HG02870 (cell line): ENCODE measurements around the gene SEMA3F.

Experiments
- ATAC-seq: cut with Tn5 transposase; IDR thresholded peaks from one replicate; pipeline ENCODE4 v1.9.1; 2021; ENCODE audit warnings: mild to moderate bottlenecking, moderate library complexity; ENCODE audit not compliant: unreplicated experiment

Gene SEMA3F

DNA sequence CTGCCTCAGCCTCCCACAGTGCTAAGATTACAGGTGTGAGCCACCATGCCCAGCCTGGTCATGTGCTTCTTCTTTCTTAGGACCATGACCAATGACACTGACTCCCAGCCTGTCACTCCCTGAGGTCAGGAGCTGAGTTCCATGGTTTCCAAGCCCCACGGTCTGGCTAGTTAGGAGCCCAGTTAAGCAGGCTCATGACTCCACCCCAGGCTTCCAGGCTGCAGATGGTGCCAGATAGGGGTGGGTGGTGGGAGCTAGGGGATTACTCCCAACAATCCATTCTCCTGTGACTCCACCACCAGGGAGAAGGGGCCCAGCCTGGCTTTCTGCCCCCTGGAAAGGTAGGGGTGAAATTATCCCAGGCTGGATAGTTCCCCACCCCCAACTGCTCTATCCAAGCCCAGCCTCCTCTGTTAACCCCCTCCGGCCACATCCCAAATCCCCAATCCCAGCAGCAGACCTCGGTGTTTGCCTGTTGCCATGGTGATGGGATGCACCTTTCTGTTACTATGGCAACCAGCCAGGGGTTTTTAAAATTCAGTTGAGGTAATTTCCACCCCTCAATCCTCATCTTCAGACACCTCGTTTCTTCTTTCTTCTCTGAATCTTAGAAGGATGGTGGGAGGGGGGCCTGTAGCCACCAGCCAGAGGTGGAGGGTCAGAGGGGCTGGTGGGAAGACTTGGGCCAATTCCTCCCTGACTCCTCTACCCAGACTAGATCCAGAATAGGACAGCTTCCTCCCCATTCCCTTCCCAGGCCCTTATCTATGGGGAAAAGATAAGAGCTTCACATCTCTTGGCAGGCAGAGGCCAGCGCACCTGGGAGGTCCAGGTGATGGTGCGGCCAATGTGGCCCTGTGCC lies 22.5 kb upstream of the SEMA3F start:
- no peak for ATAC-seq

DNA sequence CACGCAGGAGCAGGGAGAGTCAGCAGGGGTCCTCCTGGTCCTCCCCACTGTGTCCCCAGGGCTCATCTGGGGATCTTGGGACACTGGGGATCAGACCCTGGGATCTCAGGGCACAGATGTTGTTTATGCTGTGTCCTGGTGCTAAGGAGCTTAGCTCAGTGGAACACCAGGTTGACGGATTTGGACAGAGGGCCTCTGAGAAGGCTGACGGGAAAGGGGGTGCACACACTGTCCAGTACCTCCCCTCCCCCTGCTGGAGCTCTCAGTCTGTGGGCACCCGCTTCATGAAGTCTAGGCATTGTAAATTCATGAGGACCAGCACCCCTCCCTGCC lies 21.9 kb upstream of the SEMA3F start:
- ATAC-seq, result no peak

DNA sequence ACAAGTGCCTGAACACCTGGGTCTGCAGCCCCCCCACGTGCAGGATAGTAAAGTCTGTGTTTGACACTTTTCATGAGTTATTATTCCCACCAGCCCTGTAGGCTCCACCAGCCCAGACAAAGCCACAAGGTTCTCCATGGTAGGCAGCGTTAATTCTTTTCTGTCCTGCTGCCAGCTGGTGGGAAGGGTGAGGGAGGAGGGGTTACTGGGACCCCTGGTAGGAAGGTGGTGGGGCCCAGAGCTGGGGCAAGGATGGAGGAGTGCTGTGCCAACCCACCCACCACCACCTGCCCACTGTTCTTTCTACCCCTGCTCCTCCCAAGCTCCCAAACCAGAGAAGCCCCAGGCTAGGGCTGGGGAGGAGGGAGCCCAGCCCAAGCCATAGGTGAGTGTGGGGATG lies 20.8 kb upstream of the SEMA3F start:
- no peak for ATAC-seq

DNA sequence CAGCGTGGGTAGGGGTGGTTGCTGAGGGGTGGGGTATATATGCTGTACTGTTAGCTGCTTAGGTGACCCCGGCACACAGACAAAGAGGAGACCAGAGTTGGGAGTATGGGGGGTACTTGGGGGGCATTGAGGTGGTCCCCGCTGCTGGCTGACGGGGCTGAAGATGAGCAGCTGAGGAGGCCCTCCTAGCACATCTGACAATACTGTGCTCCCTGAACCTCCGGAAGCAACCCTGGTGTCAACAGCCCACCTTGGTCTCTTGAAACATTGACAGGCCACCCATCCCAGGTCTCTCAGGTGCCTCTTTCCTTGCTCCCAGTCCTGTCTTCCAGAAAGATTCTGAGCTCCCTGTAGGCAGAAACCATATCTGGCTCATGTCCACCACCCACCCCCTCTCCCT lies 19.2 kb upstream of the SEMA3F start:
- ATAC-seq, result no peak

DNA sequence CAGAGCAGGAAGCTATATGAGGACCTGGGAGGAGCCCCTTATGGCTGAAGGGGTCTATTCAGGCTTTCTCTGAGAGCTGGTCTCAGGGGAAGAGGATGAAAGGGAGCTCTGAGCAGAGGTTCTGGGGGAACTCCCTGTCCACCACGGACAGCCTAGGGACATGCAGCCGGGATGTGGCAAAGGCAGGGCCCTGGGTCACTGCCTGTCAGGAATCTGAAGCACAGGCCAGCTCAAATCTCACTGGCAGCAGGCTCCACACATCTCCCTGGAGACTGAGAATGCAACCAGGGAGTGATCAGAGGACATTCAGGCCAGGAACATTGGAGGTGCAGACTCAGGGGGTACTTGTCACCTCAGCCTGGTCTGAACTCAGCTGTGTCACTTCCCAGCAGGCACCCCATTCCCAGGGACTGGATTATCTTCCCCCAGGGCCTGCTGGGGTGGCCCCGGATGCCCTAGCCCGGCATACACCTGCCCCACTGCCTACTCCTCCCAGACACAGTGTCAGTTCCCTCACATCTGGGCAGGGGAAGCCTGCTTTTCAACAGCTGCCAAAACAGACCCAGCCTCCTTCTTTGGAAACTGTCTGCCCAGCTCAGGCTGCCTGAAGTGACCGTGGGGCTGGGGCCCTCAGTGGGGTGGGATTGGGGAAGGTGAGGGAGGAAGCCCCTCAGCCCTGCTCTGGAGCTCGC lies 18.3 kb upstream of the SEMA3F start:
- no peak for ATAC-seq

DNA sequence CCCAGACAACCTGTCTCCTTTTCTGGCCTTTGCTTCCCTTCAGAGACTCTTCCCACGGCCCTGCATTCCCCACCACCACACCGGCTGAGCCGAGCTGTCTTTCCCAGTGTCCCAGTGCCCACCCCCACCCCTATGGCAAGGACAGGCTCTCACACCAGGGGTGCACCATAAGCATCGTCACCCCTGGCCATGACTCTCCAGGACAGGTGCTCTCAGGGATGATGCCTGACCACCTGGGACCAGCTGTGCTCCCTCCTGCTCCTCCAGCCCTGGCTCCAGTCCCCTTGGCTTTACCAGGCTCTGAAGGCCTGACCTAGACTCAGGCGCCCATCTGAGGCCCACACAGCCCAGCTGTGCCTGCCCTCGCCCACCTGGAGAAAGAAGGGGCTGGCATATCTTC lies 17.6 kb upstream of the SEMA3F start:
- ATAC-seq, result no peak

DNA sequence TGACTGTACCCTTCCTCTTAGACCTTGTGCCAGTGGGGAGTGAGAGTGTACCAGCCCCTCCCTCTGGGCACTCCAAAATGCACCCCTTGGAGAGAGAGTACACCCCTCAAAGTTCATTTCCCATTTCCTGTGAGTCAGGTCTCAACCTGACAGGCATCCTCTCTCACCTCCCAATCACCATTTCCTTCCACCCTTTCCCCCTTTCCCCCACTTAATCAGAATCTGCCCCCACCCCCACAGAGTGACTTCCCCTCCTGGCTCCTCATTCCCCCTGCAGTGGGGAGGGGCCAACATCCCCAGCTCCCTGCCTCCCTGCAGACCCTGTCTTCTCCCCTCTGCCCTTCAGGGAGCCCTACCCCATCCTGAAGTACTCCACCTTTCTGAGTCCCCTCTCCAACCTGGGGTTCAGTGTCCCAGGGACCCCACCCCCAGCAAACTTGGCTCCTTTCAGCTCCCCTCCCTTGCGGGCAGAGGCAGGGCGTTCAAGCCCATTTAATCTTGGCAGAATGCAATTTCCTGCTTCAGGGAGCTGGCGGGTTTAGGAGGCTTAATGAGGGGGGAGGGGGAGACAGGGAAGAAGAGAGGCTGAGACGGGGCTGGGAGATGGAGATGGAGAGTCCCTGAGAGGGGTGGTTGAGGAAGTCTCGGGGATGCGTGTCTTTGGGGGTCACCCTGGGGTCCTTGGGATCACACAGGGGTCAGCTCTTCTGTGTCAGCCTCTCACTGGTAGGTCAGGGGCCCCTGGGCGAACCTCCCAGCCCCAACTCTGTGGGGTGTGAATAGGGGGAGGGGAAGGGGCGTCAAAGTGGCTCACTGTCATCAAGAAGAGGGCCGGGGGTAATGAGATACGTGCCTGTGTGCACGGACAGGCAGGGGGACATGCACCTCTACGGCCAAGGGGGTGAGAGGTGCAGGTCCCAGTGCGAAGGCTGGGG lies 16.6 kb upstream of the SEMA3F start:
- no peak for ATAC-seq

DNA sequence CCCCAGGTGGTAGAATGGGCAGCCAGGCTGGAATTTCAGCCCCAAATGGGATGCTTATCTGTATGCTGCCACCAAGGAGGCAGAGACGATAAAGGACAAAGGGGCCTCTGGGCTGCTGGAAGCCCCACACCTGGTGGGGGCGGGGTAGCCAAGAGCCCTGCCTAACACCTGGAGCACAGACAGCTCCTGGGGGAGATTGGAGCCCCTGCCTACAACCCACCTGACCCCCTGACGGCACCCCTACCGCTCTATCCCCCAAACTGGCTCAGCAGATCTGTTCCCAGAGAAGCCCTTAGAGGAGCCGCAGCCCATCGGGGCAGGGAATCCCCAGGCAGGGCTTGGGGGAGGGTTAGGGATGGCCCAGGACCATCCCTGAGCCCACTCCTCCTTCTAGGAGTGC lies 15.8 kb upstream of the SEMA3F start:
- ATAC-seq, result no peak

DNA sequence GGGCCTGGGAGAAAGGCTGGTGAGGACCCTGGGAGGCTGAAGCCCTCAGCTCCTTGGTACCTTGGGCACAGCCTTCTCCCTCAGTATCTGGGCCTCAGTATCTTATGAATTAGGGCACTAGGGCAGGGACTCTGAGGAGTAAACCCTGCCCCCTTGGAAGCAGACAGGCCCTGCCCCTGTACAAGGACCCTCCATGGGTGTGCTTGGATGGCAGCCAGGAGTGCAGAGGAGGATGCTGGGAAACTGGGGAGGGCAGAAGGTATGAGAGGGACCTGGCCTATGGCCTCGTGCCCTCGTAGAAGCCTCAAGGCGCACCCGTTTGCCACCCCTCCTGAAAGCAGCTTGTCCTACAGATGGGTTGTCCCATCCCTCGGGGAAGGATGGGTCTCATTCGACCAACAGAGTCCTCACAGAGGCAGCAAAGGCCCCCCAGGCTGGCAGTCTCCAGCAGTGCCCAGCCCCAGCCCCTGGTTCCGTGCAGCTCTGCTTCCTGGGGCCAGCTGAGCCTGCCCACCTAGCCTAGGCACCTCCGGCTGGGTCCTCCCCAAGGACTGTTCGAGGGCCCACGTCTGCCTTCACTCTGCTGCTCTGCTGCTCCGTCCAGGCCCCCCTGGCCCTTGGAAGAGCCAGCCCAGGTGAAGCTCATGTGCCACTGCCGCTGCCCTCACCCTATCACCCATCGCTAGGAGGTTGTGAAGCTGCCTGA lies 15.3 kb upstream of the SEMA3F start:
- ATAC-seq, result no peak

DNA sequence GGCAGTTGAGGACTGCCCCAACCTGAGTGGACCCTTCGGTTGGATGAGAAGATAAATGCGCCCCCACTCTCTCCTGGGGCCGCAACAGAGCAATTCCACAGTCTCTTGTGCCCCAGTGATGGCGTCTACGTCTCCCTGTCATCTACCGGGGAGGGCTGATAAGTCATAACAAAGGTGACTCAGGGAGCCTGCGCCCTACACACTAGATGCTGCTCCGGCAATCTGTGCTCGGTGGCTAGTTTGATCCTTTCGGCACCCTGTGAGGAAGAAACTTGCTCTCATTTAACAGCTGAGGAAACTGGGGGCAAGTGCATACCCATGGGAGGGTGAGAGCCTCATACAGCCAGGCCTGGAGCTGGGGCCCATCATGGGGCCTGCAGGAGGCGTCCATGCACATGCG lies 14.1 kb upstream of the SEMA3F start:
- no peak for ATAC-seq

DNA sequence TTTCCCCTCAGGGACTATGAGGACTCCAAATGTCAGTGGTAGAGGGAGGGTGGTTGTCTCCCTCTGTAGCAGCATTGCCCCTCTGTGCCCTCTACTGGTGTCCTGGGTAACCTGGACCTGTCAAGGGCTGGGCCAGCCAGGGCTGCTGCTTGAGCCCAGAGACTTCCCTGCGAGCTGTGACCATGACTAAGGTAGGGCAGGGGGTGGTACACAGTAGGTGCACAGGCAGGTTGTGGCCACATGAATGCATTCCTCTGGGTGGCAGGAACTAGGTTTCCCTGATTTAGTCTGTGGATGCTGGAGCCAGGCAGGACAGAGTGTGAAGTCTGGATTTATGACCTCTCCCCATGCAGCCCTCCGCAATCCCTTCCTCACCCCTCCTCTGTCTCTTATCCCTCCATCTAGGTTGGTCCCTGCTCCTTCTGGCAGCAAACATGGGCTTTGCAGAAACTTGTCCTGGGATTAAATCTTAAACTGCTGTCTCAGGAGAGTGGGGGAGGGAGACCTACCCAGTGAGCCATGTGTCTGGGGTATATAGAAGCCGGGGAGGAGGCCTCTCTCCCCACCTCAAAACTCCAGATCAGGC lies 8.7 kb upstream of the SEMA3F start:
- no peak for ATAC-seq

DNA sequence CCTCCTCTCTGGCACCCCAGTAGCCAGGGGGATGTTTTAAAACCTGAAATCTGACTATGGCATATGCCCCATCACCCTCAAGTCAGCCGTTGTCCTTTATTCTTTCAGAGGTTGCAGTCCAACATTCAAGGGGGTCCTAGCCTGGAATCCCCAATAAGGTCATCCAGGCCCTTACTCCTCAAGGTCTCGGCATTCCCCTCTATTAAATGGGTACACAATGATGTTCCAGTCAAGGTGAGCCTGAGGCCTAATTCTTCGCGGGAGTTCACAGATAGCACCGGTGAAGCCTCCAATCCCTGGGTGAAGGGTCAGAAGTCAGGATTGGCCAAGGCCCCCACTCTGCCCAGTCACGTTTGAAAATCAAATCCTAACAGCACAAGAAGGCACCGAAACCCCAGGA lies 8.1 kb upstream of the SEMA3F start:
- no peak for ATAC-seq

DNA sequence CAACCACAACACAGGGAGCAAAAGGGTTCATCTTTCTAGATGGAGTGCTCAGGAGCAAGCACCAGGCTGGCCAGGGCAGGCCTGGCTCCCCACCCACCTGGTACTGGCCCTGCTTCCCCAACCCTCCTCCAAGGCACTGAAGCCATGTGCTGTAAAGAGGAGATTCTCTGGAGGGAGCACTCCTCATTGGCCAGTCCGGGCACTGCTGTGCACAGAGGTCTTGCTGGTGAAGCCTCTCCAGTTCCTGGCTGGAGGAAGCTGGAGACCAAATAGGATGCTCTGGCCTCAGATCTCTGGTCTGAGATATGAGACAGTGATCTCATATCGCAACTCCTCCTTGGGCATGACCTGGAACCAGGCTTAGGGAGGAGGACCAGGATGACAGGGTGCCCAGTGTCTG lies 7.7 kb upstream of the SEMA3F start:
- ATAC-seq, result no peak

DNA sequence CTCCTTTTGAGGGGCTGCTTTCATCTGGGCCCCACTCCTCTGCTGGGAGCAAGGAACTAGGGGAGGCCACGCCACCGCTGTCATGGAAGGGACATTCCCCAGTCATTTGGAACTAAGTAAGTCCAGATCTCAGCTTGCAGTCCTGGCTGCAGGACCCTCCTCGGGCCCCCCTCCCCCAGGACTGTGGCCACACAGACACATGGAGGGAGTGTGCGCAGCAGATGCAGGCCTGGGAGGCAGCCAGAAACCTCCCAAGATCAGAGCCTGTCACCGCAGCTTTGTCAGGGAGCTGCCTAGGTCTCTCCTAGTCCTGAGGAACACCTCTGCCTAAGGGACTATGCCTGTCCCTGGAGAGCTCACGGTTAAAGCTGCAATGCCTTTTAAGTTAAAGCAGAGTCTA lies 7.3 kb upstream of the SEMA3F start:
- ATAC-seq, result no peak

DNA sequence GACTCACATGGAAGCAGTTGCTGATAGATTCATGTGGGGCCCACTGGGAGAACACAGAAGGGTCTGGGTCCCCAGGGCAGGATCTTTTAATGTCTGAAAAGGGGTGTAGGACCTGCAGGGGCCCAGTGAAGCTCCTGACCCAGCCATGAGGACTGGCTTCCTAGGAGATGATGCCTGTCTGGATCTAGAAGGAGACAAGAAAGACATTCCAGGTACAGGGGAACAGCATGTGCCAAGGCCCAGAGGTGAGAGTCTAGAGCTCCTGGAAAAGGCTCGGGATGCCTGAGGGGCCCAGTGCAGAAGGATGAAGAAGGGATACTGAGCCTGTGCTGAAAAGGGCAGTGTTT lies 4.7 kb upstream of the SEMA3F start:
- ATAC-seq, result no peak

DNA sequence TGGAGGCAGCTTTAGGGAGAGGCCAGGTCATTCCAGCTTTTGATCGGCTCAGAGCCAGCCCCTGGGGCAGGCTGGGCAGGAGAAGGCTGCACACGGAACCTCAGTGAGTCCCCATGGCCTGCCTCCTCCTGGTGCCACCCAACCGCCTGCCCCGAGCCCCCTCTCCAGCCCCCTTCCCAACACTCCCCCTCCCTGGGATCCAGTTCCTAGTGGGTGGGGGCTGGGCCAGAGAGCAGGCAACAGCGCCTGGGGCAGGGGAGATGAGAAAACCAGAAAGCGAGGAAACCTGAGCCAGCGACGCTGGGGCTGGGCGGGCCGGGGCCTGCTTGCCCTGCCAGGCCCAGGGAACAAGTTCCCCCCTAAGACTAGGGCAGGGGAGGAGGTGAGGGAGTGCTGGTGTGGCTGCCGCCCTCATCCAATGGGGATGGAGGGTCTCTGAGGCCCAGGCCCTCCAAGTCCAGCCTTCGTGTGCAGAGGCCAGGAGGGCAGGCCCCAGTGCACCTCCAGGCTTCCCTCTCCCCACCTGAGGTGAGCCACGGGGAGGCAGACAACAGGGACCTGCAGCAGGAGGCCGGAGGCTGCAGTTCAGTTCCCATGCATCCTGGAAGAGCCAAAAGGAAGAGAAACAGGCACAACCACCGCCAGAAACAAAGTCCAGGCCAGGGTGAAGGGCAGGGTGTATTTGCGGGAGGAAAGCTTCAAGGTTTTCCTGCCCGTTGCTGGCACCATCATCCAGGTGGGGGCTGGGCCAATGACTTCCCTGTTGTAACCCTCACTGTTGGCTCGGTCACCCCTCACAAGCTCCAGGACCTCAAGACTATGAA lies 4.0 kb upstream of the SEMA3F start:
- no peak for ATAC-seq

DNA sequence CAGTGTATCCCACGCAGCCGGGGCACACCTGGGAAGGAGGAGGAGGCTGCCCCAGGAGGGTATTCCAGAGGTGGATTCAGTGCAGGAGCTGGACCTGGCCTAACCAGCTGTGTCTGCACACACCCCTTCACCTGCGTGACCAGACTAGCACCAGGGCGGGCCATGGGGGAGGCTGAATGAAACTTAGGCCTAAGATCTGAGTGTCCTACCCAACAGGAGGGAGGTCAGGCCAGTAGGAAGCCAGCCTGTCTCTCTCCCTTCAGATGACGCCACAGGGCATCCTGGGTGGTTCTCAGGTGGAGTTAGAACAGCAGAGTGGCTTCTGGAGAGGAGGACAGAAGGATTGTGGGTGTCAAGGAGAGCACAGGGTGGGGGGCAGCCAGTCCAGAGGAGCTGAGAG lies 3.4 kb upstream of the SEMA3F start:
- no peak for ATAC-seq

DNA sequence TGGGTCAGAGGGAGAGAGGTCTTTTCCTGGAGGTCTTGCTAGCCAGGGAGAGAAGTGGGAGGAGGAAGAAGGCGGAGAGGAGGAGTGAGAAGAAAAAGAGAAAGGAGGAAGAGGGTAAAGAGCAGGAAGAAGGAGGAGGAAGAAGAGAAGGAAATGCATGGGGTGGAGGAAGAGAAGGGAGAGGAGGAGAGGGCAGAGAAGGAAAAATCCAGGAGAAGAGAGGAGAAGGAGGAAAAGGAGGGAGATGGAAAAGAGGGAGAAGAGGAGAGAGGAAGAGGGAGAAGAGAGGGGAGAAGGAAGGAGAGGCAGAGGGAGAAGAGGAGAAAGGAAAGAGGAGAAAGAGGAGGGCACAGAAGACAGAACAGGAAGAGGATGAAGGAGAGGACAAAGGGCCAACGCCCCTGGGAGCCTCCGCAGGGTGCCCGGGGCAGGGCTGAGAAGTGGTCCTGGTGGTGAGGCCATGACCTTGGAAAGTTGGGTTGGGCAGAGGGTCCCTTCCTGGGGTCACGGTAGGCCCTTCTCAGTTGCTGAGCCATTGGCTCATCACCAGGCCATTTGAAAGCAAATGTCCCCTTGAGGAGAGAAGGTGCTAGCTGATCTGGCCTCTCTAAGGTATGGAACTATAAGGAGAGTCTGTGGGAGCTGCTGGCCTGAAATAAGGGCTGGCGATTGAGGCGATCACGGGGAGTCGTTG lies 1.2 kb upstream of the SEMA3F start:
- no peak for ATAC-seq

DNA sequence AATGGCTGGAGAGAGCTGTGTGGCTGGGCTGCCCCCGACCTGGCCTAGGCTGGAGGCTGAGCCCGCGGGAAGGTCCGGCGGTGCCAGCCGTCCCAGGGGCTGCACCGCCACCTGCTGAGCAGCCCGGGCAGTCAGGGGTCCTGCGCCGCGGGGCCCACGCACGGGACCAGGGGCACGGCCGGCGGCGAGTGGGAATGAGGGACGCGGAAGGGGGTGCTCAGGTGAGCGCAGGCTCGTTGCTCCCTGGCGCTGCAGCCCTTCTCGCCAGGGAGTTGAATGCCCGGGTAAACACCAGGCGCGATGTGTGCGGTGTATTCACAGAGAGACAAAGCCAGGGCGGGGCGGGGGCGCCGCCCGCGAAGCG lies 666 bp upstream of the SEMA3F start:
- peak; percentile 18 for ATAC-seq
